ENCODE data around the gene ZNF469.

GRCh38 chr16:88344411-88345030 is 38.2 kb upstream of the ZNF469 start:
- TF ChIP-seq, protein P1, sequence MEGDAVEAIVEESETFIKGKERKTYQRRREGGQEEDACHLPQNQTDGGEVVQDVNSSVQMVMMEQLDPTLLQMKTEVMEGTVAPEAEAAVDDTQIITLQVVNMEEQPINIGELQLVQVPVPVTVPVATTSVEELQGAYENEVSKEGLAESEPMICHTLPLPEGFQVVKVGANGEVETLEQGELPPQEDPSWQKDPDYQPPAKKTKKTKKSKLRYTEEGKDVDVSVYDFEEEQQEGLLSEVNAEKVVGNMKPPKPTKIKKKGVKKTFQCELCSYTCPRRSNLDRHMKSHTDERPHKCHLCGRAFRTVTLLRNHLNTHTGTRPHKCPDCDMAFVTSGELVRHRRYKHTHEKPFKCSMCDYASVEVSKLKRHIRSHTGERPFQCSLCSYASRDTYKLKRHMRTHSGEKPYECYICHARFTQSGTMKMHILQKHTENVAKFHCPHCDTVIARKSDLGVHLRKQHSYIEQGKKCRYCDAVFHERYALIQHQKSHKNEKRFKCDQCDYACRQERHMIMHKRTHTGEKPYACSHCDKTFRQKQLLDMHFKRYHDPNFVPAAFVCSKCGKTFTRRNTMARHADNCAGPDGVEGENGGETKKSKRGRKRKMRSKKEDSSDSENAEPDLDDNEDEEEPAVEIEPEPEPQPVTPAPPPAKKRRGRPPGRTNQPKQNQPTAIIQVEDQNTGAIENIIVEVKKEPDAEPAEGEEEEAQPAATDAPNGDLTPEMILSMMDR (IDR thresholded peaks at IDR 0.05): no peak
- TF ChIP-seq POLR2AphosphoS5 (IDR thresholded peaks at IDR 0.05): no peak
- TF ChIP-seq POLR2A (IDR thresholded peaks at IDR 0.05): no peak
- TF ChIP-seq EP300 (IDR thresholded peaks at IDR 0.05): no peak

All from upper lobe of left lung (tissue), 4 donors.